Kidney glomerular epithelial cell (primary cell): ENCODE results near the gene GALNT13.

ENCODE experiments used
- DNase-seq: peaks from one replicate; lab custom pipeline; 2025; lab: John Stamatoyannopoulos, UW

The GALNT13 gene

GRCh38 chr2:154130821-154131220 lies 259.1 kb downstream of the GALNT13 start:
- DNase-seq: no peak

GRCh38 chr2:154132827-154133226 lies 261.1 kb downstream of the GALNT13 start:
- no peak for DNase-seq

GRCh38 chr2:154133823-154134222 lies 262.1 kb downstream of the GALNT13 start:
- DNase-seq: no peak

DNA sequence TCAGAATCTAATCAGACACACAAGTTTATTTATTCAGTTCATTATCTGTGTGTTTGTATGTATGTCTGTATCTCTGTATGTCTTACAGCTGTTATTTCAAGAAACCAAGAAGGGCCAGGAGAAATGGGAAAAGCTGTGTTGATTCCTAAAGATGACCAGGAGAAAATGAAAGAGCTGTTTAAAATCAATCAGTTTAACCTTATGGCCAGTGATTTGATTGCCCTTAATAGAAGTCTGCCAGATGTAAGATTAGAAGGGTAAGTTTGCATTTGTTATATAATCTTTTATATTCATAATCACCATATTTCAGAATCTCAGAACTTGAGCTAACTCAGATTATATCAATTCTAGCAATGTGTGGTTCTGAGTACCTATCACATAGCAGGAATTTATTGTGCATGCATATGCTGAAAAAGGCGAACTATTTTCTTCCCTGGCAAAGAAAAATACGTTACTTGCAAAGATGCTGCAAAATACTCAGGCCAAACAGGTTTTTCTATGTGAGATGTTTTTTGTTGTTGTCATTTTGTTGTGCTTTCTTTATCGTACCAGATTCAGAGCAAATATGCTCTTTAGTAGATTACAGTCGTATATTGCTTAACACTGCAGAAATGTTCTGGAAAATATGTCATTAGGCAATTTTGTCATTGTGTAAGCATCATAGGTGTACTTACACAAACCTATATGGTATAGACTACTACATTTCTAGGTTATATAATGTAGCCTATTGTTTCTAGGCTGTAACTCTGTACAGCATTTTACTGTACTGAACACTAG lies 268.7 kb downstream of the GALNT13 start:
- no peak for DNase-seq

- no peak for DNase-seq
These were observed 270.8 kb downstream of the GALNT13 start for GRCh38 chr2:154142480-154142879.

GRCh38 chr2:154143105-154143504 lies 271.4 kb downstream of the GALNT13 start:
- DNase-seq: no peak

DNA sequence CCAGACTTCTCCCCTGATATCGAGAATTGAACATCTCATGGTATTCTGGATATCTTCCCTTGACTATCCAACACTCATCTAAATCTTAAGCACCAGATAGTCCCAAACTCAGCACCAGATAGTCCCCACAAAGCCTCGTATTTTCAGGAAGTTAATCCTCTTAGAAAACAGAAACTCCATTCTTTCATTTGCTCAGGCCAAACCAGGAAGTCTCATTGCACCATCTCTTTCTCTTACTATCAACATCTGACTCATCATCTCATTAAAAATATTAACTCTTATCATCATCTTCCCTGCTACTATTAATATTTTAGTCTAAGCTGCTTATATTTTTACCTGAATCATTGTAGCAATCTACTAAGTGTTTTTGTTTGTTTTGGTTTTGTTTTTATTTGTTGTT lies 286.4 kb downstream of the GALNT13 start:
- no peak for DNase-seq

DNA sequence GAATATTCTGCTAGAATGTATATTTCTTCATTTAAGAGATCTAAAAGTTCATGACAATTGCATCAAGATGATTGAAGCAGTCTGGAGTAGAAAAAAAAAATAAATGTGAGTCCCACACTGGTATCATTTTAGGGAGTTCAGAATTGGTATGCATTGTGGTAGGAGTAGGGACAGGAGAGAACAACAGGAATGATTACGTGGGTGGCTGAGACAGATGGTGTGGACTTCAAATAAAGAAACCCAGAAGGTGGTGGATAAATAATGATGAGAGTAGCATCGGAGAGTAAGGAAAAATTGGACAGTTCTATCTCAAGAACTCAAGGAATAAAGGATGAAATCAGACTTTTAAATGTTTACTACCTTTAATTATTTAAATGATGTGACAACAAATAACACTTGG lies 289.6 kb downstream of the GALNT13 start:
- no peak for DNase-seq

GRCh38 chr2:154170400-154170799 lies 298.7 kb downstream of the GALNT13 start:
- DNase-seq: no peak

DNA sequence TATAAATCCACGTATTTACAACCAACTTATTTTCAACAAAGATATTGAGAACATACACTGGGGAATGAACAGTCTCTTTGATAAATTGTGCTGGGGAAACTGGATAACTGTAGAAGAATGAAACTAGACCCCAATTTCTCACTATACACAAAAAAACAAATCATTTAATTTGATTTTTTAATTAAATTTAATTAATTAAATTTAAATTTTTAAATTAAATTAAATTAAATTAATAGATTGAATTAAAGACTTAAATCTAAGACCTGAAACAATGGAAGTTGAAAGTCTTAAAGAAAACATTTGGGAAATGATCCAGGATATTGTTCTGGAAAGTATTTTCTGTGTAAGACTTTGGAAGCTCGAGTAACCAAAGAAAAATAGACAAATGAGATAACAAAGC lies 301.4 kb downstream of the GALNT13 start:
- no peak for DNase-seq

GRCh38 chr2:154173919-154174318 lies 302.2 kb downstream of the GALNT13 start:
- DNase-seq: no peak

- no peak for DNase-seq
These were observed 310.3 kb downstream of the GALNT13 start for GRCh38 chr2:154182008-154182407.

DNA sequence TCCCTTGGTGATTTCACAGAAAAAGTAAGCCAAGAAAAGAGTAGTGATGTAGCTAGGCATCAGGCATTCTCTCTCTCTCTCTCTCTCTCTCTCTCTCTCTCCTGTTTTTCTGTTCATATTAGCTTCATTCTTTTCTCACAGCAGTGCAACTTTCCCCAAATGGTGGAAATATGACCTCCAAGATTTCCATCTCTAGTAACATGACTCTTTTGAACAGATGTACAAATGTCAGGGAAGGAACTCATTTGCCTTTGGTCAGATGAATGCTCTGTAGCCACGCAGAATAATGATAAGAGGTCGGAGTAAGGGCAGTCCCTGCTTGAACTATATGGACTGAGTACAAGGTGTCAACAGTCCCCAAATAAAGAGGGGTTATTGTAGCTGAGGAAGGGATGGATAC lies 316.2 kb downstream of the GALNT13 start:
- DNase-seq: no peak

GRCh38 chr2:154189953-154190352 lies 318.2 kb downstream of the GALNT13 start:
- DNase-seq: no peak

DNA sequence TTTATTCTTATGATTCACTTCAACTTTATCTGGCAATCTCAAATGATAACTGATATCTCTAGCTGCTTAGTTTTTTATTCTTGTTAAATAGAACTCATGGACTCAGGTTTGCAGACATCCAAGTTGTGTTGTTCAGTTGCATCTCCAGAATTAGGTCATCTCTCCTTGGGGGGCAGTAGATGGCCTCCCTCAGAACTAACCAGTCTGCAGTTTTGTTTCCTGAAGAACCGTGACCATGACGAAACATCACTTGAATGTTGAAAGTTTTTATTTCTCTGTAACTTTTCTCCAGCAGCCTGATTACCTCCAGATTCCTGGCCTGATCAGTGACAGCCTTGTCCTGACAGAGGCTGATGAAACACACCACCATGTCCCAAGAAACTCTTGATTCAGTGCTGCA lies 321.5 kb downstream of the GALNT13 start:
- no peak for DNase-seq

GRCh38 chr2:154194909-154195643 lies 323.4 kb downstream of the GALNT13 start:
- DNase-seq: no peak

DNA sequence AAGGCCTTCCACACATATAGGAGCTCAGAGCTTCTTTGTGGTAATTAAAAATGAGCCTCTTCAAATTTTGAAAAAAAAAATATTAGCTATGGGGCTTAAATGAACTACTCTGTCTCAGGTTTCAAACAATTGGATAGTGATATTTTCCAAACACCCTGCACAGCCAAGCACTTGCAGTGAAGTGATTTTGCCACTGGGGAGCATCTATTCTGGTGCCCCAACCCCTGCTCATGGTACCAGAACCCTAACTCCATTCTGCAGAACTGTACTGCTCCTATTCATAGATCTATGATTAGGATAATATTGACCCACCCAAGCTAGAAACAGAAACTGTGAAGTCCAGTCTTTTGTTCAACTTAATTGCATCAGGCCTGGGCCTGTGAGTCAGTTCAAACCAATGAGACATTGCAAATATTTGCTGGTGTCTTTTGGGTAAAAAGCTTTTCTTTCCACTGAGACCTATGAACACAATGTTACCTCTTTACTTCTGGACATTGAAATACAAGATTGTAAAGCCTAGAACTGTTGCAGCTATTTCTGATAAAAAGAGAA lies 324.0 kb downstream of the GALNT13 start:
- no peak for DNase-seq

GRCh38 chr2:154198866-154199265 lies 327.1 kb downstream of the GALNT13 start:
- DNase-seq: no peak

DNA sequence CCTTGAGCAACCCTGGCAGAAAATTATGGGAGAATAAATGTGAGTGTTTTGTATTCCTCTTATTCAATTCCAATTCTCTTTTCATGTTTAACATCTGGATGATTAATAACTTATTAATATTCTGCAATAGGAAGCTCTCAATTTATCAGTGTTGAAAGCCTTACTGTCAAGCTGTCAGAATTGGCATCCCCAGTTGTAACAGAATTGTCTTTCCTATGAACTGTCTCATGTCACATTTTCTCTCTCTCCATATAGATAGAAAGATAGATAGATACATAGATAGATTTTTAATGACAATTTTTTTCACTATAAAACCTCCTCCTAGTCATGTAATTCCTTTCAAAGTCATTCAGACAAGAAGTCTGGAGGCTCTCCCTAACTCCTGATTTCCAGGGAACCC lies 331.5 kb downstream of the GALNT13 start:
- DNase-seq: no peak

DNA sequence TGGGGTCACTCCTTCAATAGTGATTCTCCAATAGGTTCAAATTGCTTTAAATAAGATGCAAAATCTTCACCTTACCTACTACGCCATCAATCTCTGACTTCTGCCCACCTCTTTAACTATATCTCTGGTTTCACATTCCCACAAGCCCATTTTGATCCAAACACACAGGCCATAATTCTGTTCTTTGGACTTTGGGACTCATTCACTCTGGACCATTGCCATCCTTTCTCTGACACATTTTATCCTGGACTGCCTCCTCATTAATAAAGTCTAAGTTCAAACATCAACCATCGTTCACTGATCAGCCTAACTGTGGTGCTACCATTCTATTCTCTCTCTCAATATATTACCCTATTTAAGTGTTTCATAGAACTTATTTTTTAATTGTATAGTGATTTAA lies 332.2 kb downstream of the GALNT13 start:
- DNase-seq: no peak

DNA sequence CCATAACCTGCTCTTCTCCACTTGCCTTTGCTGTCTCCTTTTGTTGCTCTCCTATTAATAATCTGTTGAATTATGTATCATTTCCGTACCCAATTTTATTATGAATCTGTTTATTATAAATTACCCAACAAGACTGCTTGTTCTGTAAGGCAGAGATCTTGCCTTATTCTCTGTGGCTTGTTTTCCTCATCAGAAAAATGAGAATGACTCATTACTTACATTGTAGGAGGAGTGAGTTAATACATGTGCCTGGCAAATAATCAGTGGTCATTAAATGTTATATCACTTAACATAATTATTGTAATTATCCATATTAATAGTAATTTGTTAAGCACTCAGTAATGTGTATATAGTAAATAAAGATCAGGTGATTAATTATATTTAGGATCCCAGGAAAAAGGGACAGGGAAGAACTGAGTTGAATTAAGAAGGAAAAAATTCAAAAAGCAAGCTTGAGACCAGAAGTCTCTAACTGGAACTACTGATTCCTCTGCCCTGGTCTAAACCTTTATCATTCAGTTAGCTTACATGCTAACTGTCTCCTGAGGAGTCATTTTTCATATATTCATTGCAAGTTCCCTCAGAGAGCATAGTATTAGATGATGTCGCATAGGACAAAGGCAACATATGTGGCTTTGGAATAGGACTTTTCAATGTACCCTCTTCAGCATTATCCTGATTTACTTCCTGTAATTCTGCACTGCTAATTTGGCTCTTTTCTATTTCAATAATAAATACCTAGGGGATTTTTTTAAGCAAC lies 335.7 kb downstream of the GALNT13 start:
- DNase-seq: no peak

GRCh38 chr2:154223726-154224125 lies 352.0 kb downstream of the GALNT13 start:
- no peak for DNase-seq

DNA sequence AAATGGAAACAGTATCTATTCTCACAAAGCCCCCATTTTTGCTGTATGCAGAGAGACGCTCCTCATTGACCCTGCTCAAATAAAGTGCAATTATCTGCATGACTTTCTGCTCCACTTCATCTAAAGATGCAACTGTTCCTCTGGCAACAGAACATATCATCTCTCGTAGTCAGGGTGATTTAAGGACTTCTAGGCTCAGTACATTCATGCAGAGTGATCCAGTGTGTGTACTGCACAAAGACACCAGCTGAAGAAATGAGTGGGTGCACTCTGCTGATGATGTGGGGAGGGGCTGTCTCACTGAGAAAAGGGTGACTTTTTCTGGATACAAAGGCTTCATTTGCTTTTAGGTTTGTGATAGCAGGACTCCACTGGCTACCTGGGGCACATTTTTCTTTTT lies 355.2 kb downstream of the GALNT13 start:
- no peak for DNase-seq
